ENCODE data around the gene ADIPOR2.
"Not testable (repeated sequence)": the region's sequence is repeated elsewhere in the genome, so short reads cannot be mapped to it uniquely, and the experiment has no call there.

The ADIPOR2 gene

GRCh38 chr12:1731019-1731687 lies 40.3 kb downstream of the ADIPOR2 start:
- in situ Hi-C loops (cut with MboI; ENCODE audit: low sequenced_read_pairs), result no loop called here

- in situ Hi-C loops (cut with MboI; ENCODE audit: low sequenced_read_pairs), result not testable (repeated sequence)
Measured at GRCh38 chr12:1731688-1732078, 40.8 kb downstream of the ADIPOR2 start.

DNA sequence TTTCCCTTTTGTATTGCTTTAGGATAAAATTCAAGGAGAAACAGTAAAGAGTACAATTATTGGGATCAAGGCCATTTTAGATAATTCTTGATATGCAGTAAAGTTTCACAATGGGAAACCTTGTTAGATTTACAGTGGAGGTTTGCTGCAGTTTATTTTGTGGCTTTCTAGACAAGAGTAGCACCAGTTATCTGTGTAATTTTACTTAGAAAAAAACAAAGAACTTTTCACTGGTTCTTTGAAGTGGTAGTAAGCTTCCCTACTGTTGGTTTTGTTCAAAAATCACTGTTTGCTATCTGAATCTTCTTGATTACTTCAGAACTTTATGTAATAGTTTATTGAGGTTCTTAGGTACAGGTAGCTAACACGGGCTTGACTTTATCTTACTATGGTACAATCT lies 42.0 kb downstream of the ADIPOR2 start:
- in situ Hi-C loops (cut with MboI; ENCODE audit: low sequenced_read_pairs), result no loop called here

GRCh38 chr12:1733712-1734111 lies 42.8 kb downstream of the ADIPOR2 start:
- in situ Hi-C loops (cut with MboI; ENCODE audit: low sequenced_read_pairs), result not testable (repeated sequence)

- in situ Hi-C loops (cut with MboI; ENCODE audit: low sequenced_read_pairs), result no loop called here
Measured at GRCh38 chr12:1737652-1738286, 46.9 kb downstream of the ADIPOR2 start.

GRCh38 chr12:1738446-1738845 lies 47.6 kb downstream of the ADIPOR2 start:
- in situ Hi-C loops (cut with MboI; ENCODE audit: low sequenced_read_pairs), result no loop called here

GRCh38 chr12:1739368-1739767 lies 48.5 kb downstream of the ADIPOR2 start:
- in situ Hi-C loops (cut with MboI; ENCODE audit: low sequenced_read_pairs), result no loop called here

DNA sequence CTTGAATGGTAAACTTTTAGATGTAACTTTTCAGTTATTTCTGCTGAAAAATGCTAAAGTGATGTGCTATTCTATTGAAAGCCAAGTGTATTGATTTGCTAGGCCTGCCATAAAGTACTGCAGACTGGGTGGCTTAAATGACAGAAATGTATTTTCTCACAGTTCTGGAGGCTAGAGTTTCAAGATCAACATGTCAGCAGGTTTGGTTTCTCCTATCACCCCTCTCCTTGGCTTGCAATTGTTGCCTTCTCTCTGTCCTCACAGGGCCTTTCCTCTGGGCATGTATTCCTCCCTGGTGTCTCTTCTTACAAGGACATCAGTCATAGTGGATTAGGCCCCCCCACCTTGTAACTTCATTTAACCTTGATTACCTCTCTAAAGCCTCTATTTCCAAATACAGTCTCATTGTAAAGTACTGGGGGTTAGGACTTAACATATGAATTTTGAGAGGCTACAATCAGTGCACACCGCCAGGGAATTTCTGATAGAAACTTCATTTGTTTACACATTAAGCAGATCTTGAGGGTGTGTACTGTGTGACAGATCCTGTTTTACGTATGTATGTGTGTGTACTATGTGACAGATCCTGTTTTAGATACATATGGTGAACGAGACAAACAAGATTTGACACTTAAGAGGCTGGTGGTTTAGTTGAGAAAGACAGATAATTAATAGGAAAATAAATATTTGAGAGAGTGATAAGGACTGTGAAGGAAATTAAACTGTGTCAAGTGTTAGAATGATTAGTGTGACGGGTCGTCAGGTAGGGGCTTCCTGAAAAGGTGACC lies 49.5 kb downstream of the ADIPOR2 start:
- in situ Hi-C loops (cut with MboI; ENCODE audit: low sequenced_read_pairs), result no loop called here

DNA sequence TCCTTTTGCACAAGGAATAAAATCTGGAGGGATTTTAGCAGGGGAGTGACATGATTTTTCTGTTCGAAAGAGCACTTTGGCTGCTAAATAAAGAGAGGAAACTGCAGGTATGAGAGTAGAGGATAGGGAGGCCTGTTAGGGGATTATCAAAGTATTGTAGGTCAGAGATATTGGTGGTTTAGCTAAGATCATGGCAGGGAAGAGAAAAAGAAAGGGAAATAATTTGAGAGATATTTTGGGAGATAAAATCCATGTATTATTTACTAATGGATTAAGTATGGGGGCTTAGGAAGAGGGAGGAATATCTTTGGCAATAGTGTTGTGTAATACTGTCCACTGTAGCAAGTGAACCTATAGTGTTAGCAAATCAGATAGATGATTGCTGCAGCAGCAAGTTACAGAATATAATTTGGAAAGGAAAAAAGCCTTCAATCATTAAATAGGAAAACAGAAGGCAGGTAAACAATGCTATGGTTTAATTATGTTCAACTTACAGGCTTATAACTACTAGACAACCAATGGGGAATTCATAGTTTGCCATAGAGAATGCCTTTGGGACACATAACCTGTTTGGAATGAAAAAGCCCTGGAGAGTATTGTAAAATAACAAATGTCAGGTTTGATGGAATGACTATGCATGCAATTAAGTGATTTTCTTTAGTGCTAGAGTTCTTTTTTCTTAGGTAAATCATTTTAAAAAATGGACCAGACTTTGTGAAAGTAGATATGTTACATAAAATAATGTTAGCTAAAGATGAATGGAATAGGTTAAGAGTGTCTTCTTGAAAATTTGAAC lies 50.5 kb downstream of the ADIPOR2 start:
- in situ Hi-C loops (cut with MboI; ENCODE audit: low sequenced_read_pairs), result no loop called here

DNA sequence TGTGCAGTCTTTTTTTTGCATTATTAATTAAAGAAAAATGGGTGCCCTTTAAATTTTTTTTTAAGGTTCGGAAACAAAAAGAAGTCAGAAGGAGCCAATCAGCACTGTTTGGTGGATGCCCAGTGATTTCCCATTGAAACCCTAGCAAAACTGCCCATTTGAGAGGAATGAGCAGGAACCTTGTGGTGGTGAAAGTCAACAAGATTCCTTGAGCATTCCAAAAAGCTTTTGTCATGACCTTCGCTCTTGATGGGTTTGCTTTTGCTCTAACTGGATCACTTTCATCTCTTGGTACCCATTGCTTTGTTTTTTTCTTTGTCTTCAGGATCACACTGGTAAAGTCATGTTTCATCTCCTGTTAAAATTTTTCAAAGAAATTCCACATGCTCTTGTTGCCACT lies 54.1 kb downstream of the ADIPOR2 start:
- in situ Hi-C loops (cut with MboI; ENCODE audit: low sequenced_read_pairs), result no loop called here

DNA sequence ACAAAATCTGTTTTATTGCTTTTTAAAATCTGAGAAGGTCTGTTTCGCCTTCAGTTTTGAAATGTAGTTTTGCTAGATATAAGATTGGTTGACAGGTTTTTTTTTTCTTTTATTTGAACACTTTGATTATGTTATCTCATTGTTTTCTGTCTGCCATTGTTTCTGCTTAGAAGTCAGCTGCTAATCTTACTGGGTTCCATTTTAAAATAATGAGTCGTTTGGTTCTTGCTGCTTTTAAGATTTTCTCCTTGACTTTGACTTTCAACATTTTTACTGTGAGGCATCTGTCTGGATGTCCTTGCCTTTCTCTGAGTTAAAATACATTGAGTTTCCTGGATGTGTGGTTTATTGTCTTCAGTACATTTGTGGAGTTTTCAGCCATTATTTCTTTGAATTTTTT lies 56.7 kb downstream of the ADIPOR2 start:
- in situ Hi-C loops (cut with MboI; ENCODE audit: low sequenced_read_pairs), result no loop called here

- in situ Hi-C loops (cut with MboI; ENCODE audit: low sequenced_read_pairs), result no loop called here
Measured at GRCh38 chr12:1749019-1749418, 58.1 kb downstream of the ADIPOR2 start.

DNA sequence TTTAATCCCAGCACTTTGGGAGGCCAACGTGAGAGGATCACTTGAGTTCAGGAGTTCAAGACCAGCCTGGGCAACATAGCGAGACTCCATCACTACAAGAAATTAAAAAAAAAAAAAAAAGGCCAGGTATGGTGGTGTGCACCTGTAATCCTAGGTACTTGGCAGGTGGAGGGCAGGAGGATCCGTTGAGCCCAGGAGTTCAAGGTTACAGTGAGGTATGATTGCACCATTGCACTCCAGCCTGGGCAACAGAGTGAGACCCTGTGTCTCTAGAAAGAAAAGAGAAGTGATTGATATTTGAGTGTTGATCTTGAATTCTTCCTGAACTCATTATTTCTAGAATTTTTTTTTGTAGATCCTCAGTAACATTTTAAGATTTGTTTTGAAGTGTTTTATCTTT lies 59.4 kb downstream of the ADIPOR2 start:
- in situ Hi-C loops (cut with MboI; ENCODE audit: low sequenced_read_pairs), result no loop called here

DNA sequence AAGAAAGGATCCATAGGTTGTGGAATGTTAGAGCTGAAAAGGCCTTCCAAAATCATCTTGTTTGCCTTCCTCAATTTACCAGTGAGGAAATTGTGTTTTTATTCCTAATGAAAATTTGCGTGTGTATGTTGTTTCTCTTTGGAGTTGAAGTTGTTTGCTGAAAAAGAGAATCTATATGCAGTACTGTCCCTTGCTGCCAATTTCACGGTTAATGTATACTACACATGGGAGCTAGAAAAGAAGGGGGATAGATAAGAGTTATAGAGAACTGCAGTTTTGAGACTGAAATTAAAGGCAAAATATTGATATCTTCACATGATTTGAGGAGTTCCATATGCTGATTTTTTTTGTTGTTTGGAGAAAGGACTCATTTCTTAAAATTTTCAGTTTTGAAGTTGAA lies 67.5 kb downstream of the ADIPOR2 start:
- in situ Hi-C loops (cut with MboI; ENCODE audit: low sequenced_read_pairs), result no loop called here

- in situ Hi-C loops (cut with MboI; ENCODE audit: low sequenced_read_pairs), result no loop called here
Measured at GRCh38 chr12:1758887-1759286, 68.0 kb downstream of the ADIPOR2 start.

- in situ Hi-C loops (cut with MboI; ENCODE audit: low sequenced_read_pairs), result no loop called here
Measured at GRCh38 chr12:1760566-1761382, 69.9 kb downstream of the ADIPOR2 start.

GRCh38 chr12:1761857-1762256 lies 71.0 kb downstream of the ADIPOR2 start:
- in situ Hi-C loops (cut with MboI; ENCODE audit: low sequenced_read_pairs), result no loop called here

DNA sequence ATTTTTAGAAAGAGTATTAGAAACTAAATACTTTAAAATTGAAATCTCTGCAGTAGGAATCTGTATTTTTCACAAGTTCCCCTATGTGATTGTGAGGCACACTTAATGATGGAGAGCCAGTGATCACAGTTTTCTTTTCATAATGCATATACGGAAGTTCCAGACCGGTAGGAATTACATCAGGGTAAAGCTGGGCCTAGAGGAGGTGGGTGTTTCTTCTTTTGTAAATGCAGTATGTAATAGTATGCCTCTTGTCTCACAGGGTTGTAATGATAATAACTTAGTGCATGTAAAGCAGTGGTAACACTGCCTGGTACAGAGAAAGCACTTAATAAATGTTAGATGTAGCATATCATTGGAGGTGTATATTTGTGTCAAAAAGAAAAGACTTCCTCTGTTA lies 72.3 kb downstream of the ADIPOR2 start:
- in situ Hi-C loops (cut with MboI; ENCODE audit: low sequenced_read_pairs), result no loop called here

DNA sequence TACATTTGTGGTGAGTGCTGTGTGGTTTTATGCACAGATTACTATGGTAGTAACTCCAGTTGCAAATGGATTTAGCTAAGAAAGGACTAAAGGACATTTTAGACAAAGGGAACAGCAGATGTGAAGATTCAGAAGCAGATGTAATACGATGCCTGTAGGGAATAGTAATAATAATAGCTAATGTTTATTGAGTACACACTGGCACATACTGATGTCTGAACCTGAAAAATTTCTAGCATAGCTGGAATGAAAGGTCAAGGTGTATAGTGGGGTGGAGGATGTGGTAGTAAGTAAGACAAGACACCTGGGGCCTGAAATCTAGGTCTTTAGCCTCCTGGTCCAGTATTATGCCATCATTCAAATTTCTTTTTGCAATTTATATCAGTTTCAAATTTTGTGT lies 75.2 kb downstream of the ADIPOR2 start:
- in situ Hi-C loops (cut with MboI; ENCODE audit: low sequenced_read_pairs), result no loop called here

GRCh38 chr12:1767407-1768090 lies 76.7 kb downstream of the ADIPOR2 start:
- in situ Hi-C loops (cut with MboI; ENCODE audit: low sequenced_read_pairs), result no loop called here
